Liver (tissue), 9 donors: Measurements from ENCODE around the gene ZMYND11. TPM values are rescaled to one million over a fixed set of nuclear protein-coding genes. Genes with fewer than 3 reads are reported as not detected.
A peak's percentile ranks its signal among the peaks of the same experiment; 100 is the strongest.

Source experiments
- DNase-seq: peaks from one replicate; pipeline ENCODE4 v3.0.0-alpha.2; 2017; ENCODE audit warnings: low spot score
- H3K27ac ChIP-seq, 2 donors: one replicate each; pipeline ENCODE4 v1.7.0; 2013; ENCODE audit warnings: inconsistent platforms in 2 of 2, low read length in 2 of 2, control low read depth in 1 of 2, low read depth in 1 of 2, mild to moderate bottlenecking in 1 of 2
- H3K27me3 ChIP-seq, 4 donors: one replicate each; pipeline versions ENCODE4 v1.6.1 to v1.7.0; 2013; ENCODE audit warnings: low read length in 3 of 4, inconsistent platforms in 1 of 4, mild to moderate bottlenecking in 1 of 4, moderate library complexity in 1 of 4; ENCODE audit not compliant: control insufficient read depth in 4 of 4, insufficient read depth in 4 of 4
- H3K36me3 ChIP-seq, 4 donors: one replicate each; pipeline versions ENCODE4 v1.6.1 to v1.7.0; 2013; ENCODE audit warnings: low read length in 3 of 4, mild to moderate bottlenecking in 3 of 4, low read depth in 1 of 4, moderate library complexity in 1 of 4; ENCODE audit not compliant: control insufficient read depth in 4 of 4, insufficient read depth in 3 of 4
- H3K4me1 ChIP-seq, 4 donors: one replicate each; pipeline versions ENCODE4 v1.6.1 to v1.7.0; 2013; ENCODE audit warnings: low read length in 3 of 4, mild to moderate bottlenecking in 3 of 4, moderate library complexity in 1 of 4; ENCODE audit not compliant: control insufficient read depth in 4 of 4, insufficient read depth in 4 of 4
- H3K4me3 ChIP-seq, 3 donors: one replicate each; pipeline versions ENCODE4 v1.6.1 to v1.7.0; 2013; ENCODE audit warnings: low read length in 3 of 3, control low read depth in 1 of 3, low read depth in 1 of 3, mild to moderate bottlenecking in 1 of 3
- H3K9ac ChIP-seq, 2 donors: one replicate each; pipeline ENCODE4 v1.7.0; 2013; ENCODE audit warnings: low read length in 2 of 2, mild to moderate bottlenecking in 2 of 2, moderate library complexity in 2 of 2, control low read depth in 1 of 2, low read depth in 1 of 2
- H3K9me3 ChIP-seq, 4 donors: one replicate each; pipeline versions ENCODE4 v1.6.1 to v1.7.0; 2013; ENCODE audit warnings: low read length in 3 of 4; ENCODE audit not compliant: control insufficient read depth in 4 of 4
- ATF3 ChIP-seq: IDR thresholded peaks from 2 replicates; pipeline ENCODE4 v1.6.1; 2016; ENCODE audit warnings: antibody characterized with exemption
- CTCF ChIP-seq: fragments of 150-350 bp; IDR thresholded peaks from 2 replicates; pipeline ENCODE4 v1.5.1; 2017; ENCODE audit warnings: improper control_type of control experiment, low read depth, low read length; ENCODE audit not compliant: missing input control
- FOXA2 ChIP-seq: IDR thresholded peaks from 2 replicates; pipeline ENCODE4 v1.6.1; 2016; ENCODE audit warnings: antibody characterized with exemption
- JUND ChIP-seq, 2 donors: IDR thresholded peaks; 2 replicates each; pipeline ENCODE4 v1.6.1; 2016; ENCODE audit warnings: antibody characterized with exemption in 2 of 2
- NR2F2 ChIP-seq: IDR thresholded peaks from 2 replicates; pipeline ENCODE4 v1.6.1; 2016; ENCODE audit warnings: antibody characterized with exemption
- RAD21 ChIP-seq, 2 donors: IDR thresholded peaks; 2 replicates each; pipeline ENCODE4 v1.6.1; 2016; ENCODE audit warnings: antibody characterized with exemption in 2 of 2, mild to moderate bottlenecking in 2 of 2
- RXRA ChIP-seq, 2 donors: IDR thresholded peaks; 2 replicates each; pipeline ENCODE4 v1.6.1; 2017 to 2018; ENCODE audit warnings: antibody characterized with exemption in 2 of 2, mild to moderate bottlenecking in 1 of 2
- SP1 ChIP-seq: IDR thresholded peaks from 2 replicates; pipeline ENCODE4 v1.6.1; 2018; ENCODE audit warnings: antibody characterized with exemption, mild to moderate bottlenecking
- ZBTB33 ChIP-seq: IDR thresholded peaks from 2 replicates; pipeline ENCODE4 v1.6.1; 2016; ENCODE audit warnings: antibody characterized with exemption
- WGBS: extraction: QIAGEN DNeasy Blood & Tissue Kit; methylation state at CpG from one replicate; pipeline ENCODE4 v1.1.7; 2013; 5-methylcytosine and 5-hydroxymethylcytosine counted together
- polyA plus RNA-seq, 2 donors: library from polyadenylated mRNA; stranded (reverse) in 1 of 2; unstranded in 1 of 2; fragments of 200-250 nt in 1 of 2; fragments of >200 nt in 1 of 2; fragmentation: Nextera tagmentation in 1 of 2; extraction: Ambion mirVana in 1 of 2; gene quantifications; one replicate each; pipeline versions ENCODE4 v1.2.1 to v1.2.3, GENCODE V29; 2013 to 2015
- total RNA-seq, 2 donors: library from RNA; depleted of rRNA; stranded (reverse); fragments of >200 nt; gene quantifications; one replicate each; pipeline ENCODE4 v1.2.3, GENCODE V29; 2014
- donor health status: healthy.
- donor health status: healthy.
- donor health status: healthy.
- donor health status: healthy.
- donor health status: healthy.

Gene ZMYND11
- total and polyA plus RNA-seq, 4 donors: 13.2 to 34.3 (median 16.9) TPM

GRCh38 chr10:136465-136762, 1.2 kb downstream of the ZMYND11 start:
- DNase-seq: no peak
- H3K27me3 ChIP-seq: no peaks in the 10 kb centered on the region
- peak overlapping the region; percentile 77 to 98 (median 82) for H3K4me3 ChIP-seq
- TF ChIP-seq FOXA2 (no peak), RXRA (IDR thresholded peaks at IDR 0.05) (no peak), JUND (IDR thresholded peaks at IDR 0.05) (no peak), ZBTB33 (no peak), SP1 (no peak), RAD21 (IDR thresholded peaks at IDR 0.05) (no peak)
- no peaks in the 10 kb centered on the region for H3K9me3 ChIP-seq
- H3K36me3 ChIP-seq: no peaks in the 10 kb centered on the region
- H3K4me1 ChIP-seq: peaks cover 0 to 25% (median 14%) of the 10 kb centered on the region in 4 donors
- H3K9ac ChIP-seq: peak overlapping the region; percentile 67 to 78
- peak overlapping the region; percentile 90 to 95 for H3K27ac ChIP-seq
- 16% methylated on average over 10 of the region's 10 CpGs for WGBS

- TF ChIP-seq CTCF (peak; percentile 22), RAD21 (IDR thresholded peaks at IDR 0.05) (peak in 1 of 2 donors; percentile 7), ATF3 (no peak)
- H3K36me3 ChIP-seq: no peaks in the 10 kb centered on the region
- WGBS: 91% methylated on average over 1 of the region's 1 CpG
- no peak overlapping the region for H3K27ac ChIP-seq
- H3K4me3 ChIP-seq: peak overlapping the region in 1 of 3 donors; percentile 37
- no peak overlapping the region for H3K9ac ChIP-seq
- H3K9me3 ChIP-seq: no peaks in the 10 kb centered on the region
- no peak for DNase-seq
- no peaks in the 10 kb centered on the region for H3K27me3 ChIP-seq
- peaks cover 0 to 25% (median 14%) of the 10 kb centered on the region in 4 donors for H3K4me1 ChIP-seq
These were observed 1.8 kb downstream of the ZMYND11 start for GRCh38 chr10:137031-137430.

- no peak overlapping the region for H3K27ac ChIP-seq
- H3K4me1 ChIP-seq: peaks cover 0 to 25% (median 14%) of the 10 kb centered on the region in 4 donors
- H3K9me3 ChIP-seq: no peaks in the 10 kb centered on the region
- TF ChIP-seq CTCF: no peak
- no peak for TF ChIP-seq NR2F2
- no peak overlapping the region for H3K4me3 ChIP-seq
- H3K27me3 ChIP-seq: no peaks in the 10 kb centered on the region
- no peaks in the 10 kb centered on the region for H3K36me3 ChIP-seq
- DNase-seq: no peak
- no peak overlapping the region for H3K9ac ChIP-seq
These were observed 2.4 kb downstream of the ZMYND11 start for GRCh38 chr10:137606-138005.
